ENCODE data around the gene OSBPL8.
"Not testable (repeated sequence)": the region's sequence is repeated elsewhere in the genome, so short reads cannot be mapped to it uniquely, and the experiment has no call there.

Gene OSBPL8

DNA sequence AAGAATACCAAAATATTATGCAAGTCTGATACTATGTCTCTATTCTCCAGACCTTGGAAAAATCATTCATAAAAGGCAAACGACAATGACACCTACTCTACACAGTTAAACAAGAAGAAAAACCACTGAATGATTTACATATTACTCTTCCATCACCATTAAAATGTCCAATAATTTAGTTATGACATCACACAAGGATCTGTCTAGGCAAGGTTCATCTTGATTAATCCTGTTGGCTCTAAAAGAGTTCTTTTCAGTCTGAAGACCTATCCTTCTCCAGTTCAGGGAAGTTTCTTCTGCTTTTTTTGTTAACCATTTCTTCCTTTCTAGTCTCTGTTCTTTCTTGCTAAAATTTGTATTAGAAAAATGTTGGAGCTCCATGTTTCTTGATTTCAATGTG is 64.0 kb downstream of the OSBPL8 start:
- DNase-seq (ENCODE audit: insufficient read length, low spot score) (no peak), FAIRE-seq (no peak)
- TF ChIP-seq POLR2A (IDR thresholded peaks at IDR 0.05; ENCODE audit: low read depth, low read length) = no peak

DNA sequence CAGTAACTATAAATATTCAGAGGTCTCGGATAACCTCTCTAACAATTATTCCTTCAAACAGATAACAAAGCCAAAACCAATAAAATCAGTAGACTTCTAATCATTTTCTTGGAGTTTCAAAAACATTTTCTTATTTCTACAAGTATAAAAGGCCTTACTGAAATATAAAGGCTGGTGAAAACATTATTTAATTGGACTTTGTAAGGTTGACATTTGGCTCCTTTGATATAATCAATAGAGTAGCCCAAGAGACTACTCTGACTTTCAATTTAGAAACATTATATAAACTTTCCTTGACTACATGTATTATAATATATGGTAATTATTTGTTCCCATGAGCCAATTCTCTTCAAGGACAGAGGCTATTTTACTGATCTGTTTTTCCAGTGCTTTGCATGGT is 68.3 kb downstream of the OSBPL8 start:
- DNase-seq (ENCODE audit: insufficient read length, low spot score) (no peak), FAIRE-seq (no peak)
- no peak for TF ChIP-seq POLR2A (IDR thresholded peaks at IDR 0.05; ENCODE audit: low read depth, low read length)

DNA sequence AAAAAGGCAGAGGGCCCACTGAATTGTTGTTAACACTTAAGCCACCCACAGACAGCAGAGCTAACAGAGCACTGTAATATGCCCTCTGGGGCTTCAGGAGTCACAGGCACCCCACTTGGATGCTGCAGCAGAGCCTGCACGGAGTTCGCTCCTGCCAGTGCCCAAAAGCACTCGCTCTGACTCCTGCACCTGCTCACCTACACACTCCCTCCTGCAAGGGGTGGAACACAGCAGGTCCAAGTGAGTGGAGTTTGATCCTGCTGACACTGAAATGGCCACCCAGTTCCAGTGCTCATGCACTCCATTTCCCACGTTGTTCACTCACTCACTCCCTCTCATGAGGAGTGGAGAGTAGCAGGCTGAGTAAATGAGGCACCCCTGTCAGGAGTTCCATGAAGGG is 68.8 kb downstream of the OSBPL8 start:
- DNase-seq (ENCODE audit: insufficient read length, low spot score) = no peak
- TF ChIP-seq POLR2A (IDR thresholded peaks at IDR 0.05; ENCODE audit: low read depth, low read length) = no peak
- FAIRE-seq = no peak

DNA sequence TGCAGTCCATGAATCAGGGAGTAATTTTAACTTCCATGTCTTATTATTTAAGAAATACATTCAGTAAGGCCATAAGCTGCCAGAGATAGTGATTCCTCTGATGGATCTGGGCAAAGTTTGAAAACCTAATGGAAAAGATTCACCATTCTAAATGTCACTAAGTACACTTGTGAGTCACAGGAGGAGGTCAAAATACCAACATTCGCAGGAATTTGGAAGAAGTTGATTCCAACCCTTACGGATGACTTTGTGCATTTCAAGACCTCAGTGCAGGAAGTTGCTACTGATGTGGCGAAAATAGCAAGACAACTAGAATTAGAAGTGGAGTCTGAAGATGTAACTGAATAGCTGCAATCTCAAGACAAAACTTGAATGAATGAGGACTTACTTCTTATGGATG is 69.8 kb downstream of the OSBPL8 start:
- no peak for DNase-seq (ENCODE audit: insufficient read length, low spot score)
- FAIRE-seq = no peak
- no peak for TF ChIP-seq POLR2A (IDR thresholded peaks at IDR 0.05; ENCODE audit: low read depth, low read length)

DNA sequence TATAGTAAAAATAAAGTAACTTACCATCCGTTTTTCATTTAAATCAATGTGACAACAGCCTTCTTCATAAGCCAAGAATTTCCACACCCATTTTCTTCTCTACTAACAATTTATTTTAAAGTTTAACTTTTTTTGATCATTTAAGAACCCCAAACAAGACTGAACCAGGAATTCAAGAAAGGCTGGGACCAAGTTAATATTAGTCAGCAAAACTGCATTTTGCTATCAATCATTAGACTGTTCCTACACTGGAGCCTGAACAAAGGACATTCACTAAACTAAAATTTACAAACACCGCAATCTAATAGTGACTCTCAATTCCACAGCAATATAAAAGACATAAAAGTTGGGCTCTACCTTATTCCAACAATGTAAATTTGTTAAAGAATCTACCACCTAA is 73.6 kb downstream of the OSBPL8 start:
- DNase-seq (ENCODE audit: insufficient read length, low spot score) (no peak), FAIRE-seq (no peak)
- no peak for TF ChIP-seq POLR2A (IDR thresholded peaks at IDR 0.05; ENCODE audit: low read depth, low read length)

DNA sequence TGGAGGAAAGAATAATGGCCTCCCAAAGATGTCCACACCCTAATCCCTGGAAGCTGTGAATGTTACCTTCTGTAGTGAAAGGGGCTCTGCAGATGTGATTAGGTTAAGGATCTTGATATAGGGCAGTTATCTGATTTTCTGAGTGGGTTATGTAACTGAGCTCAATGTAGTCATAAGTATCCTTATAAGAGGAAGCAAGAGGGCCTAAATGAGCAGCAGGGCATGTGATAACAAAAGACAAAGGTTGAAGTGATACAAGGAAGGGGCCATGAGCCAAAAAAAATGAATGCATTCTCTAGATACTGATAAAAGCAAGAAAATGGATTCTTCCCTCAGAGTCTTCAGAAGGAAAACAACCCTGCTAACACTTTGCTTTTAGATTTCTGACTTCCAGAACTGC is 78.8 kb downstream of the OSBPL8 start:
- FAIRE-seq (no peak), DNase-seq (ENCODE audit: insufficient read length, low spot score) (no peak)
- no peak for TF ChIP-seq POLR2A (IDR thresholded peaks at IDR 0.05; ENCODE audit: low read depth, low read length)

DNA sequence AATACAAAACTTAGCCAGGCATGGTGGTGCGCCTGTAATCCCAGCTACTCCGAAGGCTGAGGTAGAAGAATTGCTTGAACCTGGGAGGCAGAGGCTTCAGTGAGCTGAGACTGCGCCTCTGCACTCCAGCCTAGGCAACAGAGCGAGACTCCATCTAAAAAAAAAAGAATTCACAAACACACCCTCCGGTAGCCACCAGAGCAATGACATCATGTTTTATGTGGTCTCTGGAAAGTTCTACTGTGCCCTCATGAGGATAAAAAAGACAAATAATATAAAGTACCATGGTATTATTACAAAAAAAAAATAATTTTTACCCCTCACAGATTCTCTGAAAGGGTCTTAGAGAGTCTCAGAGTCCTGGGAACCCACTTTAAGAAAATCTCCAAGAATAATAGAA is 81.5 kb downstream of the OSBPL8 start:
- no peak for DNase-seq (ENCODE audit: insufficient read length, low spot score)
- no peak for TF ChIP-seq POLR2A (IDR thresholded peaks at IDR 0.05; ENCODE audit: low read depth, low read length)
- no peak for FAIRE-seq

DNA sequence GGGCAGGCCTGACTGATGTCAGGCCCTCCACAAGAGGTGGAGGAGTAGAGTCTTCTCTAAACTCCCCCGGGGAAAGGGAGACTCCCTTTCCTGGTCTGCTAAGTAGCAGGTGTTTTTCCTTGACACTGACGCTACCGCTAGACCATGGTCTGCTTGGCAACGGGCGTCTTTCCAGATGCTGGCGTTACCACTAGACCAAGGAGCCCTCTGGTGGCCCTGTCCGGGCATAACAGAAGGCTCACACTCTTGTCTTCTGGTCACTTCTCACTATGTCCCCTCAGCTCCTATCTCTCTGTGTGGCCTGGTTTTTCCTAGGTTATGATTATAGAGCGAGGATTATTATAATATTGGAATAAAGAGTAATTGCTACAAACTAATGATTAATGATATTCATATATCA is 86.7 kb downstream of the OSBPL8 start:
- DNase-seq (ENCODE audit: insufficient read length, low spot score); FAIRE-seq: not testable (repeated sequence)

DNA sequence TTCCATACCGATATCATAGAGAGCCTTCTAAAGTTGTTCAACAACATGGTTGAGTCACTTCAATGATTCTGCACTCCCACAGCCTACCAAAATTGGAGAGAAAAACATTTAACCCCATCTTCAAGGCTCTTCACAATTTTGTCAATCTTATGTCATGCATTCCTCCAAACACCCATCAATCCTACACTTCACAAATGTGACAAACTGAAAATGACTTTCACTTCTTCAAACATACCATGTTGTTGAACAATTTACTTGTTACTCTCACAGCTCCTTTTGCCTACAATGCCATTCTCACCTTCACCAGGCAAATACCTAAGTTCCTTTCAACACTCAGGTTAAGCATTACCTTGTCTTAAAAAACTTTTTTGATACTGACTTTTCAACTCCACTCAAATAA is 88.0 kb downstream of the OSBPL8 start:
- FAIRE-seq = peak; percentile 78

DNA sequence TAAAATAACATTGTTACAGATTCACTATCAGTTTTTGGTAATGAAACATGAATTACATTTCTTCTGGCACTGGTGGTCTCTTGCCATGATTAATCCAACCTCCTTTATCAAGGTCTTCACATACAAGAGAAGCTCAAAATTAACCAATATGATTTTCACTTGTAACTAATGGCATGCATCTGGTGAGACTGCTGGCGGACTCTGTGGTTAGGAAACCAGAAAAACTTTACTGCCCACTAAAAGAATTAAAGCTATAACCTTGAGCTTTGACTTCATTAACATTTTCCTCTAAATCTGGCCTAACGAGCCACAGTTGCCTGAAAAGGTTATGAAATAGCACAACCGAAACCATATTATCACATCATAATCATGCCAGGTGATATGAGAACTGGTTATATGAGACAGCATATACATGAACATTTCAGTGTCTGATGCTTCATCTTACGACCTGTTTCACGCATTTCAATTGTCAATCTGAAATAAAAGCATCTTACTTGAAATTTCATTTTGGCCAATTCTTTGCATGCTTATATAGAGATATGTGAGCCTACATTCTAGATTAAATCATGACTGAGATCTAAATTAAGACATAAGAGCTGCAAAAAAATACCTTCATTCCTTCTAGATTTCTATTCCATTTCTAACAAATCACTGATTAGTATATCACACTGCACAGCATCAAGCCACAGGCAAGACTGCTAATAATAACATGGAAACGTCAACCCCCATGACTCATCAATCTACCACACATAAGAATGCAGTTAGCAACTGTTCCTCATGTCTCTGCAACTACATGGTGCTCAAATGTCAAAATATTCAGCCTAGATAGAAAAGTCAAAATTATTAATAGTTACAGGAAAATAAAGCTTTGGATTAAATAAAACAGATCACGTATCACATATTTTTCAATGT is 89.3 kb downstream of the OSBPL8 start:
- FAIRE-seq (peak; percentile 97), DNase-seq (ENCODE audit: insufficient read length, low spot score) (peak; percentile 34)
- TF ChIP-seq POLR2A (IDR thresholded peaks at IDR 0.05; ENCODE audit: low read depth, low read length) = no peak

More for the DNA sequence above, 88.0 kb downstream of the OSBPL8 start:
- no peak for DNase-seq (ENCODE audit: insufficient read length, low spot score)
- TF ChIP-seq POLR2A (IDR thresholded peaks at IDR 0.05; ENCODE audit: low read depth, low read length) = no peak

DNA sequence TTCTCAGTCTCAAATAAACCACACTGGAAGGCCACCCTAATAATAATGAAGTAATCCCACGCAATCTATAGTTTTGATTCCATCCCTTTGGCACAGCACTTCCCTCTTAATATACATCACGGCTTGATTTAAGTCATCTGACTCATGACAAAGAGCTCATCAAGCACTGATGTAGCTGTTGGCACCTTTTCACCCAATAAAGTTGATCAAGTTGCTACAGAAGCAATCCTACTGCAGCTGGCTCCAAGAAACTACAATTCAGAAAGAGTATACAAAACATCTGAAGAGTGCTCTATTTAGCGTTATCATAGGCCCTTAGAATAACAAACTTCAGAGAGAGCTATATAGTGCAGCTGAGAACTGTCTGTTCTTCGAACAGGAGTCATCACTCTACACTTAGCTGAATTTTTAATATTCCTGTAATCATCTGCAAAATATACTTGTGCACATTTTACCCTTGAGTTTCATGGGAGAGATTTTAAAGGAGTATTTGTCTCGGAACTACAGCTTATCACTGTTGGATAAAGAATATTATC is 94.9 kb downstream of the OSBPL8 start:
- FAIRE-seq (peak; percentile 20), DNase-seq (ENCODE audit: insufficient read length, low spot score) (no peak)
- no peak for TF ChIP-seq POLR2A (IDR thresholded peaks at IDR 0.05; ENCODE audit: low read depth, low read length)

DNA sequence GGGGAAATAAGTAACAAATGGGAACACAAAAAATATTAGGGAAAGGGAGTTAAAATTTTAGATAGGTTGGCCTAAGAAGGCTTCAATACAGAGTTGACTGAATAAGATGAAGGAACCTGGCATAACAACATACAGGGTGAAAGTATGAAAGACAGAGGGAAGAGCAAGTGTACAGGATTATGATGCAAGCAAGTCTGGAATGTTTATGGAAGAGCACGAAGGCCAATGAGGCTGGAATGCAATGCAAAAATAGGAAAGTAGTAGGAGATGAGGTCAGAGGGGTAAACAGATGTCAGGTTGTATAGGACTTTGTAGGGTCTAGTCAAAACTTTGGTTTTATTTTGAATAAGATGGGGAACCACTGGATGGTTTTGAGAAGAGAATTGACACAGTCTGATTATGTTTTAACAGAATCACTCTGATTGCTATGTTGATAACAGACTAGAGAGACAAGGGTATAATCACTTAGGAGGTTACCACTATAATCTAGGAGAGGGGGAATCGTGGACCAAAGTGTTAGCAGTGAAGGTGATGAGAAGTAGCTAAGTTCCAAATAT is 96.8 kb downstream of the OSBPL8 start:
- DNase-seq (ENCODE audit: insufficient read length, low spot score) (no peak), FAIRE-seq (peak; percentile 43)
- no peak for TF ChIP-seq POLR2A (IDR thresholded peaks at IDR 0.05; ENCODE audit: low read depth, low read length)

DNA sequence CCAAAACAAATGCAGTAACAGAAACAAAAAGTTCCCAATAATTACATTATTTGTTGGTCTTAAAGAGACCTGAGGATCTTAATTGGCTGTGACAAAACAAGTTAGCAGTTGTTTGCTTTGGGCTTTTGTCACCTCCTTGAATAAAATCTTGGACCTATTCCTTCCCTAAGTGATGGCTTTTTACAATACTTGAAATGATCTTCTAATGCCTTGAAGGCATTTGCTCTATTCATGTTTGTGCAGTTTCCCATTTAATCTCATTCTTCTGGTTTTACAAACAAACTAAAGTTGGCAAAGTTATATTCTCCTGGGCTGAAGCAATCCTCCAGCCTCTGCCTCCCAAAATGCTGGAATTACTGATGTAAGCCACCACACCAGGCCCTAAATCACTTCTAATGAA is 98.8 kb downstream of the OSBPL8 start:
- no peak for DNase-seq (ENCODE audit: insufficient read length, low spot score)
- TF ChIP-seq POLR2A (IDR thresholded peaks at IDR 0.05; ENCODE audit: low read depth, low read length) = no peak
- peak; percentile 15 for FAIRE-seq

DNA sequence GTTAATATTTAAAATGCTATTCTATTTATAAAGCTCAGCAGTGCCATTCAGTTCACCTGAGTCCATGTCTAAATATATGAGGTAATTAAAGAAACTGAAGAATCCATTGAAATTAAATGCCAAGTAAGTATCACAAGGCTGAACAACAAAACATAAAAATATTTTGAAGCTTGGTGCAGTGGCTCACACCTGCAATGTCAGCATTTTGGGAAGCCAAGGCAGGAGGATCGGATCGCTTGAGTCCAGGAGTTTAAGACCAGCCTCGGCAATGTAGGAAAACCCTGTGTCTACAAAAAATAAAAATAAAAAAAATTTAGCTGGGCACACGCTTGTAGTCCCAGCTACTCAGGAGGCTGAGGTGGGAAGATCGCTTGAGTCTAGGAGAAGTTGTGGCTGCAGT is 101.8 kb downstream of the OSBPL8 start:
- DNase-seq (ENCODE audit: insufficient read length, low spot score) (no peak), FAIRE-seq (no peak)
- no peak for TF ChIP-seq POLR2A (IDR thresholded peaks at IDR 0.05; ENCODE audit: low read depth, low read length)

DNA sequence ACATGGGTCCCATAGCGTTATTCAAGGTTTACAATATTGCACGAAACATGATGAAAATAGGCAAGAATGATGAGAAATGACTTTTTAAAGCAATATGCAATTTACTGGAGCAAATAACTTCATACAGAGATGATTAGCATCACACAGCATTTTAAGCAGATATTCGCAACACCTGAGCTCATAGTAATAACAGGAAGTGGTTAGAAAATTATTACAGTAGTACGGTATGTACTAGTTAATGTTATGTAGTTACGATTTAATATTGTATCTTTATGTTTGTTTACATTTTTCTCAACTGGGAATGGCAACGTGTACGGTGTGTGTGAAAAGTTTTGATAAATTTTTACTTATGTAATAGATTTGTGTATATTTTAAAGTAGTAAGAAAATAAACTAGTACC is 102.6 kb downstream of the OSBPL8 start:
- peak; percentile 58 for FAIRE-seq

More for the DNA sequence above, 102.6 kb downstream of the OSBPL8 start:
- no peak for TF ChIP-seq POLR2A (IDR thresholded peaks at IDR 0.05; ENCODE audit: low read depth, low read length)
- DNase-seq (ENCODE audit: insufficient read length, low spot score) = no peak

All from H54 (cell line).